HCT116 (cell line): ENCODE data around the gene AIF1L. TPM values are rescaled to one million over a fixed set of nuclear protein-coding genes. Genes with fewer than 3 reads are reported as not detected.
A peak's percentile ranks its signal among the peaks of the same experiment; 100 is the strongest.

Experiments
- ATAC-seq: fragments of 200-7000 bp; cut with Tn5 transposase; 2 replicates; pipeline ENCODE4 v1.9.1; 2020; ENCODE audit warnings: mild to moderate bottlenecking, moderate library complexity
- BruUV-seq: library from RNA; stranded (reverse); fragments of 400-500 nt; replicated peaks from 2 replicates; lab custom pipeline; 2021; lab: Mats Ljungman, UMichigan
- CTCF ChIA-PET: fragments of 300-600 bp; sonication (Branson Sonifier 250); formaldehyde crosslinking; loops from one replicate; lab custom pipeline; 2021; ENCODE audit warnings: antibody characterized with exemption; lab: Charles Lee
- POLR2A ChIA-PET: fragments of 300-600, 350-600 bp; sonication (Branson Sonifier 250); formaldehyde crosslinking; loops from one replicate; lab custom pipeline; 2021; ENCODE audit warnings: antibody characterized with exemption; lab: Charles Lee
- RAD21 ChIA-PET, 2 experiments: fragments of 300-600 bp; sonication (Branson Sonifier 250); formaldehyde crosslinking; loops; one replicate each; lab custom pipeline; 2023; ENCODE audit warnings: low total read pairs in 2 of 2; ENCODE audit not compliant: uncharacterized antibody in 2 of 2, unreplicated experiment in 2 of 2, low non-redundant PET in 1 of 2; lab: Charles Lee
- DNase-seq: peaks from one replicate; pipeline ENCODE4 v3.0.0-alpha.2; 2010; ENCODE audit warnings: low read depth, low spot score
- H2AFZ ChIP-seq: fragments of 200-600 bp; shearing (Covaris generic), sonication (generic); 2 replicates; pipeline ENCODE4 v1.6.1; 2017; ENCODE audit warnings: low read depth, mixed run types, mixed read lengths, antibody characterized with exemption, low read length; ENCODE audit not compliant: poor library complexity, severe bottlenecking
- H3K27ac ChIP-seq: 2 replicates; pipeline ENCODE4 v1.5.1; 2012; ENCODE audit warnings: low read depth, low read length
- H3K27me3 ChIP-seq: fragments of 200-600 bp; sonication (generic); 2 replicates; pipeline ENCODE4 v1.6.1; 2016; ENCODE audit warnings: mixed run types, low read length, mixed read lengths; ENCODE audit not compliant: insufficient read depth
- H3K36me3 ChIP-seq, 2 experiments: fragments of 200-500 bp in 1 of 2; fragments of 200-600 bp in 1 of 2; sonication (Bioruptor generic) in 1 of 2; sonication (generic) in 1 of 2; 2 replicates each; pipeline versions ENCODE4 v1.5.1 to v1.6.1; 2014 to 2016; ENCODE audit warnings: low read length in 2 of 2, inconsistent platforms in 1 of 2, mixed read lengths in 1 of 2, mixed run types in 1 of 2; ENCODE audit not compliant: insufficient read depth in 2 of 2, control insufficient read depth in 1 of 2
- H3K4me1 ChIP-seq, 2 experiments: fragments of 200-600 bp in 1 of 2; sonication (generic) in 1 of 2; 2 replicates each; pipeline versions ENCODE4 v1.5.1 to v1.6.1; 2012 to 2017; ENCODE audit warnings: low read length in 2 of 2, inconsistent platforms in 1 of 2, mild to moderate bottlenecking in 1 of 2, mixed read lengths in 1 of 2, mixed run types in 1 of 2, moderate library complexity in 1 of 2; ENCODE audit not compliant: insufficient read depth in 2 of 2, control insufficient read depth in 1 of 2
- H3K4me2 ChIP-seq: fragments of 200-600 bp; sonication (generic); 2 replicates; pipeline ENCODE4 v1.6.1; 2017; ENCODE audit warnings: mixed run types, low read length, mixed read lengths
- H3K4me3 ChIP-seq, 2 experiments: fragments of 200-600 bp in 1 of 2; sonication (generic) in 1 of 2; replicated peaks in 1 of 2; 2 replicates each; pipeline ENCODE4 v1.5.1; 2011 to 2016; ENCODE audit warnings: low read length in 2 of 2, control low read depth in 1 of 2, low read depth in 1 of 2, mild to moderate bottlenecking in 1 of 2, mixed read lengths in 1 of 2, mixed run types in 1 of 2
- H3K79me2 ChIP-seq: fragments of 200-600 bp; sonication (generic); 2 replicates; pipeline ENCODE4 v1.6.1; 2017; ENCODE audit warnings: mild to moderate bottlenecking, mixed run types, low read length, moderate library complexity, mixed read lengths; ENCODE audit not compliant: insufficient read depth
- H3K9ac ChIP-seq: fragments of 200-600 bp; sonication (generic); 2 replicates; pipeline ENCODE4 v1.6.1; 2016; ENCODE audit warnings: low read length, mixed read lengths
- H3K9me2 ChIP-seq: fragments of 200-600 bp; sonication (generic), shearing (Covaris generic); 2 replicates; pipeline ENCODE4 v1.6.1; 2017; ENCODE audit warnings: mixed run types, mild to moderate bottlenecking, moderate library complexity; ENCODE audit not compliant: insufficient read depth
- H3K9me3 ChIP-seq, 2 experiments: fragments of 200-500 bp in 1 of 2; fragments of 200-600 bp in 1 of 2; sonication (Bioruptor generic) in 1 of 2; sonication (generic) in 1 of 2; 2 replicates each; pipeline ENCODE4 v1.6.1; 2014 to 2017; ENCODE audit warnings: low read length in 2 of 2, mixed read lengths in 2 of 2, inconsistent platforms in 1 of 2, low read depth in 1 of 2, mild to moderate bottlenecking in 1 of 2, mixed run types in 1 of 2, moderate library complexity in 1 of 2; ENCODE audit not compliant: control insufficient read depth in 1 of 2, insufficient read depth in 1 of 2
- H4K20me1 ChIP-seq: fragments of 200-600 bp; sonication (generic), shearing (Covaris generic); 2 replicates; pipeline ENCODE4 v1.6.1; 2017; ENCODE audit warnings: mixed run types, mild to moderate bottlenecking, moderate library complexity; ENCODE audit not compliant: insufficient read depth
- ATF3 ChIP-seq: IDR thresholded peaks from 2 replicates; pipeline ENCODE4 v1.6.1; 2012
- CBX3 ChIP-seq: IDR thresholded peaks from 2 replicates; pipeline ENCODE4 v1.6.1; 2012; ENCODE audit warnings: low read depth
- EGR1 ChIP-seq: IDR thresholded peaks from 2 replicates; pipeline ENCODE4 v1.6.1; 2012; ENCODE audit warnings: low read depth
- EZH2 ChIP-seq: fragments of 200-600 bp; sonication (generic); IDR thresholded peaks from 2 replicates; pipeline ENCODE4 v1.6.1; 2017; ENCODE audit warnings: antibody characterized with exemption, mixed run types
- MAX ChIP-seq: IDR thresholded peaks from 2 replicates; pipeline ENCODE4 v1.6.1; 2012
- POLR2A ChIP-seq: IDR thresholded peaks from 2 replicates; pipeline ENCODE4 v1.7.0; 2011; ENCODE audit warnings: borderline replicate concordance; ENCODE audit not compliant: insufficient read depth, insufficient read length; ENCODE audit errors: extremely low read depth
- RAD21 ChIP-seq: IDR thresholded peaks from 2 replicates; pipeline ENCODE4 v1.6.1; 2012; ENCODE audit warnings: low read depth, mild to moderate bottlenecking
- SIN3A ChIP-seq: IDR thresholded peaks from 2 replicates; pipeline ENCODE4 v1.6.1; 2012; ENCODE audit warnings: low read depth
- SRF ChIP-seq: IDR thresholded peaks from 2 replicates; pipeline ENCODE4 v1.6.1; 2012; ENCODE audit warnings: low read depth
- TCF7L2 ChIP-seq: IDR thresholded peaks from 2 replicates; pipeline ENCODE4 v1.7.0; 2011; ENCODE audit warnings: borderline replicate concordance, inconsistent platforms; ENCODE audit not compliant: insufficient read depth, insufficient read length; ENCODE audit errors: extremely low read depth
- ZFX ChIP-seq: fragments of 450-650 bp; IDR thresholded peaks from 2 replicates; pipeline ENCODE4 v1.6.1; 2017
- ZNF274 ChIP-seq: fragments of 200-500 bp; sonication (Bioruptor generic); IDR thresholded peaks from 2 replicates; pipeline ENCODE4 v1.6.1; 2014; ENCODE audit warnings: mild to moderate bottlenecking, low read depth, low read length, inconsistent platforms
- intact Hi-C: fragments of 100-400 bp; cut with micrococcal nuclease; formaldehyde crosslinking; loops from 2 replicates; pipeline ENCODE4 v1.10.0; 2022
- total RNA-seq: library from RNA; stranded (reverse); gene quantifications from one replicate; pipeline ENCODE4 v1.2.1, GENCODE V29; 2021; ENCODE audit not compliant: unreplicated experiment

The AIF1L gene
- total RNA-seq, 1 experiment from 2014 or later = 34.0 TPM

GRCh38 chr9:131097126-131097947 lies 1.0 kb downstream of the AIF1L start:
- Histone ChIP-seq H3K27me3 (no peaks in the 10 kb centered on the region), H3K4me3 (peak overlapping the region; percentile 71 to 72), H3K9me2 (no peaks in the 10 kb centered on the region), H3K79me2 (no peaks in the 10 kb centered on the region; the same call in 1 of the 2 replicates), H2AFZ (no peak overlapping the region), H3K27ac (peak overlapping the region; percentile 83; the same call in 1 of the 2 replicates), H3K4me1 (peaks cover 14 to 31% of the 10 kb centered on the region in 2 experiments), H3K36me3 (no peaks in the 10 kb centered on the region), H3K9ac (peak overlapping the region; percentile 74), H3K9me3 (no peaks in the 10 kb centered on the region), H4K20me1 (no peaks in the 10 kb centered on the region), H3K4me2 (peak overlapping the region; percentile 92)
- ChIA-PET CTCF (no interaction called here), RAD21 (no interaction called here), POLR2A (interaction anchor here (0.7 to 1.5 kb wide), 3 partner anchors 9 to 40 kb away, joined by 3 to 7 read pairs (median 4); partner anchors contain the start of gene NUP214)
- BruUV-seq = TSS peak; percentile 35
- DNase-seq (no peak), ATAC-seq (no peak)
- intact Hi-C loops = no loop called here
- no peak for TF ChIP-seq ZNF274
- TF ChIP-seq RAD21 = no peak
- no peak for TF ChIP-seq EZH2
- TF ChIP-seq ZFX = no peak
- no peak for TF ChIP-seq SRF
- TF ChIP-seq ATF3 = no peak
- no peak for TF ChIP-seq CBX3
- no peak for TF ChIP-seq EGR1
- no peak for TF ChIP-seq POLR2A
- TF ChIP-seq SIN3A = no peak
- TF ChIP-seq MAX = no peak
- no peak for TF ChIP-seq TCF7L2
